ENCODE data around the gene LIG3.
A peak's percentile ranks its signal among the peaks of the same experiment; 100 is the strongest.

Gene LIG3

DNA sequence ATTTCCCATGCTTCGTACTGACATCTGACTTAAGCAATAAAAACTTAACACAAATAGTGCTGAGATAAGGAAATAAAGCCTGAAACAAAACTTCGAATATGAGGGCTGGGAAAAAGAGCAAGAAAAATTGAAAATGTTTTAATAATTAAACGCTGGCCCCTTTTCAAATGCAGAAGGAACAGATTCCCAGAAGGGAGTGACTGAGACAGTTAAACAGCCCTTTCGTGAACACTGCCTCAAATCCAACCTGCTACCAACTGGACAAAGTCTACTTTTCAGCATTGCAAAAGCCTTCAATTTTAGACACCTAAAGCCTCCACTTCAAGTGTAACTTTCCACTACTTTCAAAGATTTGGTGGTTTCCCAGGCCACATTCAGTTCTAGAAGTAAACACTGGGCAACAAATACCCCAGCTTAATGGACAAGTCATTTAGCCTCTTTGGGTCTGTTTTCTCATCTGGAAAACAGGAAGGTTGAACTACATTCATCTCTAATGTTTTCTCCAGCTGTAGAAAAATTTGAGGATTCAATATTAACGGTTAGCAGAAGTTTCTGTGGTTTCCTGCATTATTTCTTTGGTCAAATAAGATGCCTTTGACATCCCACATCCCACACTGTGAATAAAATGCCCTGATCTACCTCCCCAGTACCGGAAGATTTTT lies 71.4 kb downstream of the LIG3 start:
- Histone ChIP-seq H3K27me3 (no peaks in the 10 kb centered on the region), H3K4me3 (peak overlapping the region in 5 of 10 experiments; percentile 3 to 25 (median 13); a peak in 5 of 20 replicates), H3K27ac (peak overlapping the region; percentile 66 to 86 (median 82)), H3K36me3 (peaks cover 0 to 37% (median 0%) of the 10 kb centered on the region in 11 experiments; a peak in 6 of 22 replicates), H3K4me1 (peaks cover 30 to 86% (median 58%) of the 10 kb centered on the region in 10 experiments), H3K4me2 (peak overlapping the region; percentile 67 to 95 (median 78)), H3K9ac (peak overlapping the region; percentile 22 to 68 (median 60); a peak in 19 of 22 replicates), H4K20me1 (peaks cover 0 to 25% (median 11%) of the 10 kb centered on the region in 11 experiments; a peak in 12 of 22 replicates), H3K9me3 (replicated peaks in 1 of 11) (no peaks in the 10 kb centered on the region)
- no peak for TF ChIP-seq Cebpa-rat (IDR thresholded peaks at IDR 0.05)

DNA sequence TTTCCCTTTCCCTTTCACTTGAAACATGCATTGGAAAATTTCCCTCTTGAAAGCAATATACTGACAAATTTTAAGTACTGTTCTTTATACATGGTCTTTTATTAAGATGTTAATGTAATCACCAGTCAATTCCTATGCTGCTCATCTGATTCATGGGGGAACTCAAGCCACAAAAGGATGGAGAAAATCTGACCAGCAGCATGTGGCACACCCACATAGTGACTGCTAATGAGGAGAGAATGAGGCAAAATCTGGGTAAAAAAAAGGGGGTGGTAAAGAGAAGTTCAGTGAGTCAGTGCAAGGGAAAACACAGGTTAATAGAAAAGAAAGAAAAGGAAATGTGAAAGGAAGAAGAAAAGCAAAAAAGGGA lies 71.9 kb downstream of the LIG3 start:
- Histone ChIP-seq H3K9me3 (replicated peaks in 1 of 11) (no peaks in the 10 kb centered on the region), H3K9ac (peak overlapping the region; percentile 22 to 68 (median 60); a peak in 16 of 22 replicates), H3K4me1 (peaks cover 30 to 86% (median 60%) of the 10 kb centered on the region in 10 experiments), H3K27ac (peak overlapping the region; percentile 66 to 86 (median 82)), H3K36me3 (peaks cover 0 to 42% (median 2%) of the 10 kb centered on the region in 11 experiments; a peak in 6 of 22 replicates), H3K4me3 (peak overlapping the region in 3 of 10 experiments; percentile 5 to 25 (median 13); a peak in 3 of 20 replicates), H3K4me2 (peak overlapping the region; percentile 67 to 95 (median 78)), H4K20me1 (peaks cover 0 to 22% (median 6%) of the 10 kb centered on the region in 11 experiments; a peak in 9 of 22 replicates), H3K27me3 (no peaks in the 10 kb centered on the region)
- no peak for TF ChIP-seq Cebpa-rat (IDR thresholded peaks at IDR 0.05)

DNA sequence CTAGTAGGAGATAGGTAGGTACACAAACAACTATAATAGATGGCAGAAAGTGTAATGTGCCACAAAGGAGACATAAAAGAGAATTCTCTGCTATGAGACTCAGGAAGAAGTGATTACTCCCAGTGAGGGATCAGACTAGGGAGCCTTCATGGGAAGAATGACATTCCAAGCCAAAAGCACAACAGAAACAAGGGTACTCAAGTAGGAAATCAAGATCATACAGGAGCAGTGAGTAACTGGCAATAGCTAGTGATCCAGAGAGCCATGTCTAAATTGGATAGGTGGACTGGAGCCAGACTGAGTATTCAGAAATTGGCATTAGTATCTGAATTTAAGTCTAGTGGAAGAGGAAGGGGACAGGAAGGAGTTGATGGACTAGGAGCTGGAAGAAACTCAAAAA lies 72.5 kb downstream of the LIG3 start:
- H3K27me3 ChIP-seq: no peaks in the 10 kb centered on the region
- H3K9ac ChIP-seq: peak overlapping the region in 6 of 11 experiments; percentile 46 to 67 (median 62); a peak in 8 of 22 replicates
- peak overlapping the region; percentile 66 to 86 (median 82); a peak in 20 of 22 replicates for H3K27ac ChIP-seq
- no peaks in the 10 kb centered on the region for H3K9me3 ChIP-seq (replicated peaks in 1 of 11)
- H4K20me1 ChIP-seq: peaks cover 0 to 17% (median under 1%) of the 10 kb centered on the region in 11 experiments; a peak in 10 of 22 replicates
- H3K36me3 ChIP-seq: peaks cover 0 to 44% (median 3%) of the 10 kb centered on the region in 11 experiments; a peak in 6 of 22 replicates
- peaks cover 30 to 84% (median 63%) of the 10 kb centered on the region in 10 experiments for H3K4me1 ChIP-seq
- 0 out of 20 replicates have a peak overlapping the region, but pooled peaks of 1 of the 10 experiments have one; percentile 5 for H3K4me3 ChIP-seq
- peak overlapping the region; percentile 67 to 95 (median 78) for H3K4me2 ChIP-seq
- TF ChIP-seq Cebpa-rat (IDR thresholded peaks at IDR 0.05): no peak

DNA sequence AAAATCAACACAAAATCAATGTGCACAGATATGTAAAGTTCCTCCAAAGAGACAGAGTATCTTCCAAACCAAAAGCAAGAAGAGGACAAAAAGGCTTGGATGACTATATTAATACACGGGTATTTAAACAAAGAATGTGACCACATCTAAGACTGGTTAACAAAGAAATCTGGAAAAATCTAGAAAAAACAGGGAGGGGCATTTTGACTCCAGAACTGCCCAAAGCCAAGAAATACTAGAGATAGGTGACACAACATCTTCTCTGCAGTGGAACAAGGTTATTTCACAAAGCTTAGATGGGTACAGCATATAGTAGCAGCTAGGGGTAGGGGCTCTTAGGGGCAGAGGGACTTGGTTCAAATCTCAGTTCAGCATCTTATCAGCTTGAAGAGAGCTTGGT lies 72.9 kb downstream of the LIG3 start:
- Histone ChIP-seq H3K27ac (peak overlapping the region in 2 of 11 experiments; percentile 83 to 86; a peak in 6 of 22 replicates), H3K36me3 (peaks cover 0 to 47% (median 3%) of the 10 kb centered on the region in 11 experiments; a peak in 8 of 22 replicates), H4K20me1 (peaks cover 0 to 16% (median 0%) of the 10 kb centered on the region in 11 experiments; a peak in 5 of 22 replicates), H3K4me1 (peaks cover 30 to 84% (median 63%) of the 10 kb centered on the region in 10 experiments), H3K4me3 (no peak overlapping the region), H3K9ac (peak overlapping the region in 1 of 11 experiments; percentile 67; a peak in 1 of 22 replicates), H3K9me3 (replicated peaks in 1 of 11) (no peaks in the 10 kb centered on the region), H3K27me3 (no peaks in the 10 kb centered on the region), H3K4me2 (peak overlapping the region in 9 of 11 experiments; percentile 72 to 95 (median 82); a peak in 17 of 22 replicates)
- TF ChIP-seq Cebpa-rat (IDR thresholded peaks at IDR 0.05): no peak

DNA sequence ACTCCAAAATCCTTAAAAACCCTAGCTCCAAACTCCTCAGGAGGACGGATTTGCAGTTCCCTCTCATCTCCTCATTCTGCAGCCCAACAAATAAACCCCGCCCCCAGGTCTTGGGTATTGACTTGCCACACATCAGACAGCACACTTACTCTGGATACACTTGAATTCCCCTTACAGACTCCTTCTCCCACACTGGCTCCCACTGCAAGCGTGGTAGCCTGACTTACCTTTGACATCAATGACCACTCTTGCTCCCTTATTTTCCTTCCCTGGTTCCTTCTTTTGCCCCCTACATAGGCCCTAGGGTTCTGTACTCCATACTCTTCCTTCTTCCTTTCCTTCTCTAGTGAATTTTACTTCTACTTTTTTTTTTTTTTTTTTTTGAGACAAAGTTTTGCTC lies 75.7 kb downstream of the LIG3 start:
- no peak overlapping the region for H3K4me3 ChIP-seq
- H3K9me3 ChIP-seq (replicated peaks in 1 of 11): peaks cover 0 to 18% (median 0%) of the 10 kb centered on the region in 11 experiments; a peak in 4 of 22 replicates
- H3K36me3 ChIP-seq: peaks cover 0 to 51% (median 23%) of the 10 kb centered on the region in 11 experiments; a peak in 18 of 22 replicates
- H3K4me1 ChIP-seq: peaks cover 21 to 72% (median 55%) of the 10 kb centered on the region in 10 experiments
- peak overlapping the region in 6 of 11 experiments; percentile 5 to 50 (median 40); a peak in 10 of 22 replicates for H3K4me2 ChIP-seq
- 0 out of 22 replicates have a peak overlapping the region, but pooled peaks of 1 of the 11 experiments have one; percentile 11 for H3K27ac ChIP-seq
- no peak for TF ChIP-seq Cebpa-rat (IDR thresholded peaks at IDR 0.05)
- H3K9ac ChIP-seq: no peak overlapping the region
- no peaks in the 10 kb centered on the region for H3K27me3 ChIP-seq
- H4K20me1 ChIP-seq: peaks cover 0 to 9% (median 0%) of the 10 kb centered on the region in 11 experiments; a peak in 5 of 22 replicates

DNA sequence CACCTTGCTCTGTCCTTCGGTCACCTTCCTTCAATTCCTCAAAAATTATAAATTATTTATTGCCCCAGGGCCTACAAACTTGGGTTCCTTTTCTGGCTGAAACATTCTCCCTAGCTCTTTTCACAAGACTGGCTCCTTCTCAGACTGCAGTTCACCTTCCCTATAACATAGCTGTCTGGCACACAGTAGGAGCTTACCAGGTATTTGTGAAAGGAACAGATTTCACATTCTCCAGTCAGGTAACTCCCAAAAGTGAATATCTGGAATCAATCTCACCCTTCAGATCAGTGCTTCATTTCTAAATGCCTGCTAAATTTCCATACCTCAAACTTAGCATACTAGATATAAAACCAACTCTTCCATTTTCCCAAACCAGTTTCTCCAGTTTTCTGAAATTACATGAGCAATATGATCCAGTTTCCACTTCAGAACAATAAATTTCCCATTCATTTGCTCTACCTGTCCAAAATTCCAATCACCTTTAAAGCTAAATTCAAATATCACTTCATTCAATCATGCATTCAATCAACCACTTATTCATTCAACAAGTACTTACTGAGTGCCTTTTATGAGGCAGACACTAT lies 77.1 kb downstream of the LIG3 start:
- TF ChIP-seq Cebpa-rat (IDR thresholded peaks at IDR 0.05): no peak
- peaks cover 0 to 18% (median 0%) of the 10 kb centered on the region in 11 experiments; a peak in 4 of 22 replicates for H3K9me3 ChIP-seq (replicated peaks in 1 of 11)
- H3K27me3 ChIP-seq: no peaks in the 10 kb centered on the region
- peaks cover 6 to 65% (median 37%) of the 10 kb centered on the region in 11 experiments; a peak in 19 of 22 replicates for H3K36me3 ChIP-seq
- no peak overlapping the region for H3K4me3 ChIP-seq
- peaks cover 0 to 4% (median 0%) of the 10 kb centered on the region in 11 experiments; a peak in 5 of 22 replicates for H4K20me1 ChIP-seq
- peak overlapping the region in 1 of 11 experiments; percentile 34; a peak in 2 of 22 replicates for H3K27ac ChIP-seq
- peak overlapping the region in 5 of 11 experiments; percentile 31 to 50 (median 41); a peak in 7 of 22 replicates for H3K4me2 ChIP-seq
- H3K4me1 ChIP-seq: peaks cover 9 to 72% (median 55%) of the 10 kb centered on the region in 10 experiments
- no peak overlapping the region for H3K9ac ChIP-seq

Data from BLaER1 treated with 17β-estradiol and CSF1 and Interleukin-3, amounts not matched to agents 10 nM and 100 nM (cell line).